HCT116 (cell line): ENCODE data around the gene PIGO. TPM values are rescaled to one million over a fixed set of nuclear protein-coding genes. Genes with fewer than 3 reads are reported as not detected.

Source experiments
- ATAC-seq: fragments of 200-7000 bp; cut with Tn5 transposase; 2 replicates; pipeline ENCODE4 v1.9.1; 2020; ENCODE audit warnings: mild to moderate bottlenecking, moderate library complexity
- BruUV-seq: library from RNA; stranded (reverse); fragments of 400-500 nt; replicated peaks from 2 replicates; lab custom pipeline; 2021; lab: Mats Ljungman, UMichigan
- CTCF ChIA-PET: fragments of 300-600 bp; sonication (Branson Sonifier 250); formaldehyde crosslinking; loops from one replicate; lab custom pipeline; 2021; ENCODE audit warnings: antibody characterized with exemption; lab: Charles Lee
- POLR2A ChIA-PET: fragments of 300-600, 350-600 bp; sonication (Branson Sonifier 250); formaldehyde crosslinking; loops from one replicate; lab custom pipeline; 2021; ENCODE audit warnings: antibody characterized with exemption; lab: Charles Lee
- RAD21 ChIA-PET, 2 experiments: fragments of 300-600 bp; sonication (Branson Sonifier 250); formaldehyde crosslinking; loops; one replicate each; lab custom pipeline; 2023; ENCODE audit warnings: low total read pairs in 2 of 2; ENCODE audit not compliant: uncharacterized antibody in 2 of 2, unreplicated experiment in 2 of 2, low non-redundant PET in 1 of 2; lab: Charles Lee
- DNase-seq: peaks from one replicate; pipeline ENCODE4 v3.0.0-alpha.2; 2010; ENCODE audit warnings: low read depth, low spot score
- H2AFZ ChIP-seq: fragments of 200-600 bp; shearing (Covaris generic), sonication (generic); 2 replicates; pipeline ENCODE4 v1.6.1; 2017; ENCODE audit warnings: low read depth, mixed run types, mixed read lengths, antibody characterized with exemption, low read length; ENCODE audit not compliant: poor library complexity, severe bottlenecking
- H3K27ac ChIP-seq: 2 replicates; pipeline ENCODE4 v1.5.1; 2012; ENCODE audit warnings: low read depth, low read length
- H3K27me3 ChIP-seq: fragments of 200-600 bp; sonication (generic); 2 replicates; pipeline ENCODE4 v1.6.1; 2016; ENCODE audit warnings: mixed run types, low read length, mixed read lengths; ENCODE audit not compliant: insufficient read depth
- H3K36me3 ChIP-seq, 2 experiments: fragments of 200-500 bp in 1 of 2; fragments of 200-600 bp in 1 of 2; sonication (Bioruptor generic) in 1 of 2; sonication (generic) in 1 of 2; 2 replicates each; pipeline versions ENCODE4 v1.5.1 to v1.6.1; 2014 to 2016; ENCODE audit warnings: low read length in 2 of 2, inconsistent platforms in 1 of 2, mixed read lengths in 1 of 2, mixed run types in 1 of 2; ENCODE audit not compliant: insufficient read depth in 2 of 2, control insufficient read depth in 1 of 2
- H3K4me1 ChIP-seq, 2 experiments: fragments of 200-600 bp in 1 of 2; sonication (generic) in 1 of 2; 2 replicates each; pipeline versions ENCODE4 v1.5.1 to v1.6.1; 2012 to 2017; ENCODE audit warnings: low read length in 2 of 2, inconsistent platforms in 1 of 2, mild to moderate bottlenecking in 1 of 2, mixed read lengths in 1 of 2, mixed run types in 1 of 2, moderate library complexity in 1 of 2; ENCODE audit not compliant: insufficient read depth in 2 of 2, control insufficient read depth in 1 of 2
- H3K4me2 ChIP-seq: fragments of 200-600 bp; sonication (generic); 2 replicates; pipeline ENCODE4 v1.6.1; 2017; ENCODE audit warnings: mixed run types, low read length, mixed read lengths
- H3K4me3 ChIP-seq, 2 experiments: fragments of 200-600 bp in 1 of 2; sonication (generic) in 1 of 2; replicated peaks in 1 of 2; 2 replicates each; pipeline ENCODE4 v1.5.1; 2011 to 2016; ENCODE audit warnings: low read length in 2 of 2, control low read depth in 1 of 2, low read depth in 1 of 2, mild to moderate bottlenecking in 1 of 2, mixed read lengths in 1 of 2, mixed run types in 1 of 2
- H3K79me2 ChIP-seq: fragments of 200-600 bp; sonication (generic); 2 replicates; pipeline ENCODE4 v1.6.1; 2017; ENCODE audit warnings: mild to moderate bottlenecking, mixed run types, low read length, moderate library complexity, mixed read lengths; ENCODE audit not compliant: insufficient read depth
- H3K9ac ChIP-seq: fragments of 200-600 bp; sonication (generic); 2 replicates; pipeline ENCODE4 v1.6.1; 2016; ENCODE audit warnings: low read length, mixed read lengths
- H3K9me2 ChIP-seq: fragments of 200-600 bp; sonication (generic), shearing (Covaris generic); 2 replicates; pipeline ENCODE4 v1.6.1; 2017; ENCODE audit warnings: mixed run types, mild to moderate bottlenecking, moderate library complexity; ENCODE audit not compliant: insufficient read depth
- H3K9me3 ChIP-seq, 2 experiments: fragments of 200-500 bp in 1 of 2; fragments of 200-600 bp in 1 of 2; sonication (Bioruptor generic) in 1 of 2; sonication (generic) in 1 of 2; 2 replicates each; pipeline ENCODE4 v1.6.1; 2014 to 2017; ENCODE audit warnings: low read length in 2 of 2, mixed read lengths in 2 of 2, inconsistent platforms in 1 of 2, low read depth in 1 of 2, mild to moderate bottlenecking in 1 of 2, mixed run types in 1 of 2, moderate library complexity in 1 of 2; ENCODE audit not compliant: control insufficient read depth in 1 of 2, insufficient read depth in 1 of 2
- H4K20me1 ChIP-seq: fragments of 200-600 bp; sonication (generic), shearing (Covaris generic); 2 replicates; pipeline ENCODE4 v1.6.1; 2017; ENCODE audit warnings: mixed run types, mild to moderate bottlenecking, moderate library complexity; ENCODE audit not compliant: insufficient read depth
- POLR2AphosphoS5 ChIP-seq: IDR thresholded peaks from 2 replicates; pipeline ENCODE4 v1.6.1; 2011; ENCODE audit warnings: mild to moderate bottlenecking, low read depth, low read length, moderate library complexity
- REST ChIP-seq: IDR thresholded peaks from 2 replicates; pipeline ENCODE4 v1.6.1; 2012; ENCODE audit warnings: low read depth
- SIN3A ChIP-seq: IDR thresholded peaks from 2 replicates; pipeline ENCODE4 v1.6.1; 2012; ENCODE audit warnings: low read depth
- TCF7L2 ChIP-seq: IDR thresholded peaks from 2 replicates; pipeline ENCODE4 v1.7.0; 2011; ENCODE audit warnings: borderline replicate concordance, inconsistent platforms; ENCODE audit not compliant: insufficient read depth, insufficient read length; ENCODE audit errors: extremely low read depth
- YY1 ChIP-seq: IDR thresholded peaks from 2 replicates; pipeline ENCODE4 v1.6.1; 2011; ENCODE audit warnings: low read length, low read depth, moderate library complexity, mild to moderate bottlenecking; ENCODE audit not compliant: insufficient replicate concordance; ENCODE audit errors: extremely low read depth
- ZBTB33 ChIP-seq: IDR thresholded peaks from 2 replicates; pipeline ENCODE4 v1.6.1; 2011; ENCODE audit warnings: mild to moderate bottlenecking, low read length, moderate library complexity; ENCODE audit not compliant: insufficient replicate concordance; ENCODE audit errors: extremely low read depth
- intact Hi-C: fragments of 100-400 bp; cut with micrococcal nuclease; formaldehyde crosslinking; loops from 2 replicates; pipeline ENCODE4 v1.10.0; 2022
- total RNA-seq: library from RNA; stranded (reverse); gene quantifications from one replicate; pipeline ENCODE4 v1.2.1, GENCODE V29; 2021; ENCODE audit not compliant: unreplicated experiment

The PIGO gene
- total RNA-seq, 1 experiment from 2014 or later: 24.0 TPM

DNA sequence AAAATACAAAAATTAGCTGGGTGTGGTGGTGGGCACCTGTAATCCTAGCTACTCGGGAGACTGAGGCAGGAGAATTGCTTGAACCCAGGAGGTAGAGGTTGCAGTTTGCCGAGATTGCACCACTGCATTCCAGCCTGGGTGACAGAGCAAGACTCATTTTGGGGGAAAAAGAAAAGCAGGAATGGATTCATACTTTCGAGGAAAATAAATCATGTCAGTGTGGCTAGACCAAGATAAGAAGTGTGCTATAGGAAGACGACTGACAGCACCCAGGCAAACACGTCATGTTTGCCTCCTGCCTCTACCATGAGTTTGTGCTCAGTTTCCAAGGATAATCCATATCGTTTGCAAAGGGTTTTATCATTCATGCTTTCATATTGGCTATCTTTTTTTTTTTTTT, 38.5 kb upstream of the PIGO start:
- CTCF ChIA-PET: no interaction called here
- H4K20me1 ChIP-seq: no peaks in the 10 kb centered on the region
- no peak for TF ChIP-seq YY1
- no peak for TF ChIP-seq SIN3A
- TF ChIP-seq POLR2AphosphoS5: no peak
- TF ChIP-seq ZBTB33: no peak
- no peak for TF ChIP-seq TCF7L2
- TF ChIP-seq REST: no peak
- TF ChIP-seq, all 23 proteins: peak for 0

More for the DNA sequence above, 38.5 kb upstream of the PIGO start:
- H2AFZ ChIP-seq: no peak overlapping the region
- no peak for ATAC-seq
- no peaks in the 10 kb centered on the region for H3K36me3 ChIP-seq
- intact Hi-C loops: no loop called here
- no peaks in the 10 kb centered on the region for H3K4me1 ChIP-seq
- no peaks in the 10 kb centered on the region; the same call in 1 of the 2 replicates for H3K9me2 ChIP-seq
- DNase-seq: no peak
- H3K79me2 ChIP-seq: no peaks in the 10 kb centered on the region
- ChIA-PET POLR2A (interaction anchor here (0.7 kb wide), 1 partner anchor 19 kb away, joined by 4 read pairs; the partner anchor contains the start of gene ATOSB), RAD21 (no interaction called here)
- no peak overlapping the region for H3K27ac ChIP-seq
- no peak overlapping the region for H3K4me3 ChIP-seq
- H3K4me2 ChIP-seq: no peak overlapping the region
- peaks cover 0 to 3% of the 10 kb centered on the region in 2 experiments; a peak in 1 of 4 replicates for H3K9me3 ChIP-seq
- no TSS peak for BruUV-seq
- no peaks in the 10 kb centered on the region for H3K27me3 ChIP-seq
- no peak overlapping the region for H3K9ac ChIP-seq
